Right lobe of liver (tissue), 6 donors: ENCODE results near the gene CEACAM20. TPM values are rescaled to one million over a fixed set of nuclear protein-coding genes. Genes with fewer than 3 reads are reported as not detected.

Experiments used
- ATAC-seq, 4 donors: fragments of 200-7000 bp; cut with Tn5 transposase; one replicate each; pipeline ENCODE4 v1.9.1; 2020; ENCODE audit warnings: mild to moderate bottlenecking in 4 of 4, moderate library complexity in 4 of 4
- DNase-seq, 3 donors: peaks; one replicate each; pipeline ENCODE4 v3.0.0-alpha.2; 2020
- H3K27ac ChIP-seq, 3 donors: fragments of 200-600 bp; one replicate each; pipeline ENCODE4 v1.8.0; 2022
- H3K27me3 ChIP-seq, 2 donors: fragments of 200-600 bp; one replicate each; pipeline ENCODE4 v1.8.0; 2022
- H3K36me3 ChIP-seq, 4 donors: fragments of 200-600 bp; sonication (generic) in 1 of 4; one replicate each; pipeline versions ENCODE4 v1.5.1 to v1.8.0; 2017 to 2022; ENCODE audit warnings: control low read depth in 1 of 4
- H3K4me1 ChIP-seq, 4 donors: fragments of 200-600 bp; sonication (generic) in 1 of 4; one replicate each; pipeline versions ENCODE4 v1.5.1 to v1.8.0; 2017 to 2022; ENCODE audit warnings: control low read depth in 1 of 4
- H3K4me3 ChIP-seq, 3 donors: fragments of 200-600 bp; one replicate each; pipeline ENCODE4 v1.8.0; 2022
- H3K9me3 ChIP-seq, 4 donors: fragments of 200-600 bp; sonication (generic) in 1 of 4; one replicate each; pipeline versions ENCODE4 v1.5.1 to v1.8.0; 2017 to 2022; ENCODE audit warnings: control low read depth in 1 of 4
- POLR2A ChIP-seq: fragments of 450-650 bp; IDR thresholded peaks from one replicate; pipeline ENCODE4 v1.6.1; 2017; ENCODE audit warnings: antibody characterized with exemption, mild to moderate bottlenecking
- WGBS: methylation state at CpG from one replicate; pipeline ENCODE4 v1.1.6; 2018; ENCODE audit warnings: low coverage, low lambda C conversion rate; ENCODE audit not compliant: insufficient coverage; ENCODE audit errors: missing lambda C conversion rate; 5-methylcytosine and 5-hydroxymethylcytosine counted together
- intact Hi-C, 2 donors: fragments of 100-400 bp; cut with DNase I; formaldehyde crosslinking; loops; one replicate each; pipeline versions ENCODE4 v1.11.2 to v1.14.1; 2022
- total RNA-seq, 6 experiments: library from RNA; depleted of rRNA in 2 of 6; stranded (reverse); fragments of >200 nt in 2 of 6; fragmentation: NEBNext Ultra II Directional in 3 of 6; extraction: Animal tissue kit (Norgen Biotek cat#: 25700) in 3 of 6; gene quantifications; one replicate each; pipeline versions ENCODE4 v1.1.0 to v1.2.4, GENCODE V29; 2016 to 2023
- TF ChIP-seq, protein P1 (sequence below), 4 donors: fragments of 200-600 bp in 3 of 4; fragments of 450-650 bp in 1 of 4; IDR thresholded peaks; one replicate each; pipeline versions ENCODE4 v1.5.1 to v1.8.0; 2016 to 2022; ENCODE audit warnings: antibody characterized with exemption in 4 of 4, mild to moderate bottlenecking in 2 of 4
- donor health status: DM: no; HTN: yes; CAD: no.
- donor health status: DM: no; HTN: no; CAD: no.
- donor health status: DM: no; HTN: no; CAD: no.
- donor health status: DM: no; HTN: yes; CAD: no.
- donor health status: DM: no; HTN: yes; CAD: no.

Gene CEACAM20
- total RNA-seq, 6 experiments from 2014 or later: 0.14 to 0.31 (median 0.16) TPM; not detected in 3

DNA sequence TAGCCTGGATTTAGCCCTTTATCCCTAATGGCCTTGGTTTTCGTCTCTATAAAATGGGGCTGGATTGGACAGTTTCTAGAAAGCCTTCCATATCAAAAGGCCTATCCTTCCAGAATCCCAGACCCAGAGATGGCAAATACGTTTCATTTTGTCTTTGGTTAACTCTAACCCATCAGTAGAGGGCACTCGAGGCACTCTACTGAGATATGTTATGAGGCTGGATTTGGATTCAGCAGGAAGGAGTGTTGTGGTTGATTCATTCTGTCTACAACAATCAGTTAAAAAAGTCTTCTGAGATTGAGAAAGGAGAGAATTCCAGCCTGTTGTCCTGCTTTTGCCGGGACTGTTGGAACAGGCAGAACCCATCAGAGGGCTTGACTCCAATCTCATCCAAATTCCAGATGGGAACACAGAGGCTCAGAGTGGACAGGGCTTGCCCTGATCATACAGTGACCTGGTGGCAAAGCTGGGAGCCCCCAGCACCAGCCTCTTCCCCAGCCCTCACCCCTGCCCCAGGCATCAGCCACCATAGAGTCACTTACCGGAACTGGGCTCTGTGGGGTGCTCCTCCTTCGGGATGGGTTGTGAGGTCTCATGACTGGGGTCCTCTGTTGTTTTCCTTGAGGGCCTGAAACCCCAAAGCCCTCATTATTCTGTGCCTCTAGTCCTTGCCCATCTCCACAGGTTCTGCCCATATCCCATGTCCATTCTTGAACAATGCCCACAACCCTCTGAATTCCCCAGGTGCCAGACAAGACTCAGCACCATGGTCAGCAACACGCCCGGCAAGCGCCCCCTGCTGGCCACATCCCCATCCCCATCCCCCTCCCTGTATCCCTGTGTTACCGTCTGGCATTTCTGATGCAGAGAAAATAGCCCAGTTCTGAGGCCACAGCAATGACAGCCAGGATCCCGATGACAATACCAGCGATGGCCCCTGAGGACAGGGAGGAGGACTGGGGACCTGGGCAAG, 16.9 kb downstream of the CEACAM20 start:
- intact Hi-C loops: no loop called here
- no peaks in the 10 kb centered on the region for H3K36me3 ChIP-seq
- H3K4me1 ChIP-seq: no peaks in the 10 kb centered on the region
- H3K27me3 ChIP-seq: no peaks in the 10 kb centered on the region
- TF ChIP-seq POLR2A: no peak
- TF ChIP-seq, protein P1, sequence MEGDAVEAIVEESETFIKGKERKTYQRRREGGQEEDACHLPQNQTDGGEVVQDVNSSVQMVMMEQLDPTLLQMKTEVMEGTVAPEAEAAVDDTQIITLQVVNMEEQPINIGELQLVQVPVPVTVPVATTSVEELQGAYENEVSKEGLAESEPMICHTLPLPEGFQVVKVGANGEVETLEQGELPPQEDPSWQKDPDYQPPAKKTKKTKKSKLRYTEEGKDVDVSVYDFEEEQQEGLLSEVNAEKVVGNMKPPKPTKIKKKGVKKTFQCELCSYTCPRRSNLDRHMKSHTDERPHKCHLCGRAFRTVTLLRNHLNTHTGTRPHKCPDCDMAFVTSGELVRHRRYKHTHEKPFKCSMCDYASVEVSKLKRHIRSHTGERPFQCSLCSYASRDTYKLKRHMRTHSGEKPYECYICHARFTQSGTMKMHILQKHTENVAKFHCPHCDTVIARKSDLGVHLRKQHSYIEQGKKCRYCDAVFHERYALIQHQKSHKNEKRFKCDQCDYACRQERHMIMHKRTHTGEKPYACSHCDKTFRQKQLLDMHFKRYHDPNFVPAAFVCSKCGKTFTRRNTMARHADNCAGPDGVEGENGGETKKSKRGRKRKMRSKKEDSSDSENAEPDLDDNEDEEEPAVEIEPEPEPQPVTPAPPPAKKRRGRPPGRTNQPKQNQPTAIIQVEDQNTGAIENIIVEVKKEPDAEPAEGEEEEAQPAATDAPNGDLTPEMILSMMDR (IDR thresholded peaks at IDR 0.05): peak in 3 of 4 donors; percentile 7 to 28 (median 27)
- H3K4me3 ChIP-seq: no peak overlapping the region
- H3K27ac ChIP-seq: no peak overlapping the region
- no peaks in the 10 kb centered on the region for H3K9me3 ChIP-seq
- no peak for DNase-seq
- 17% methylated on average over 11 of the region's 12 CpGs for WGBS
- ATAC-seq: peak in 3 of 4 donors; percentile 36 to 55 (median 39)

DNA sequence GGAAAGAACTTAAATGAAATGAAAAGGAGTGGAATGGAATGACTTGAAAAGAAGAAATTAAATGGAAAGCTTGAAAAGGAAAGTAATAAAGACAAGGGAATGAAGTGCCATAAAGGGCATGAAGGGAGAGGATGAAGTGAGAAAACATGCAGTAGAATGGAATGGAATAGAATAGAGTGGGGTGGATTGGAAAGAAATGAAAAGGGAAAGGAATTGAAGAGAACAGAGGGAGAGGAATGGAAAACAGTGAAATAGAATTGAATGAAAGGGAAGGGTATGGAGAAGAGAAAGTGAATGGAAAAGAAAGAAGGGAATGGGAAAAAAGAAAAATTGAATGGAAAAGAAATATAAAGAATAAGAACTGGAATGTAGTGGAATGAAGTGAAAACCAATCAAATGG, 20.0 kb downstream of the CEACAM20 start:
- DNase-seq: no peak
- Histone ChIP-seq H3K4me3 (no peak overlapping the region), H3K9me3 (no peaks in the 10 kb centered on the region), H3K27me3 (no peaks in the 10 kb centered on the region), H3K27ac (no peak overlapping the region), H3K4me1 (no peaks in the 10 kb centered on the region), H3K36me3 (no peaks in the 10 kb centered on the region)
- TF ChIP-seq POLR2A: no peak
- TF ChIP-seq, protein P1 (IDR thresholded peaks at IDR 0.05): no peak
- ATAC-seq: no peak
- intact Hi-C loops: no loop called here

DNA sequence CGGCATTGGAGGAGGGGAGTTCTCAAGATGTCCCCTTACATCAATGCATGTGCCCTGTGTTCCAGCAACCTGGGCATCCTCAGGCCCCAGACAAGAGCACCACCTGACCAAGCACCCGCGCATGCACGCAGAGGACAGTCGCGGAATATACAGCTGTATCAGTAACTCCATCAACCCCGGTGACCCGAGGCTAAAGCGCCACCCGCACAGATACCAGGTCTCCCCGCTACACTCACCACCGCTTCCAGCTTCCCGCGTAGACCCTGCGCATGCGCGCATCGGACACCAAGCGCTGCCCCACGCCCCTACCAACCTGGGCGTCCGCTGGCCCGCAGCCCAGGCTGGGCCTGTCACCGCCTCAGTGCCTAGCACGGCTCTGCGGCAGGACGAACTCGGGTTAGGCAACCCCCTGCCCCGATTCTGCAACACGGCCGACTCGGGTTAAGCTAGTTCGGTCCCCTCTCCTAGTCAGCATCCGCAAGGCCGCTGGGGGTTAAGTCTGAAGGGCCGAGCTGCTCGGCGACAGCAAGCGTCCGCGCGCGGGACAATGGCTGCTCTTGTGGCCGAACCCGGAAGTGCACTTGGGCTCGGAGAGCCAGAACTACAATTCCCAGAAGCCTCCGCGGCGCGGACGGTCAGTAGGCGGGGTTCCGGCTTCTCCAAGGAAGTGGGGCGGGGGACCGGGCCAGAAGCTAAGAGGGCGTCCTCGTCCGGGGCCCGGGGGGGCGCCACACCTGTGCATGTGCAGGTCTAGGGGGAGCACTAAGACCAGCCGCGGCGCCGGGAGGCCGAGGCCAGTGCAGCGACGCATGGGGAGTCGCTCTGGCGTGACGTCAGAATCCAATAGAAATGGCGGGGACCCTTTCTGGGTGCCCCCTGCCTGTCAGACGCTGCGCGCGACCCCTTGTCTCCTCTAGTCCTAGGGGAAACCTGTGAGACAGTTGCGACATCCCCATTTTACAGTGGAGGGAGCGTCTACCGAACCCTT, 29.2 kb downstream of the CEACAM20 start, which contains the start of gene ZNF180:
Gene ZNF180 (minus strand): TSS at position 561 of the 988 bp plus-strand sequence. CDS start 3,188 bp downstream, outside the sequence.
- TF ChIP-seq, protein P1 (IDR thresholded peaks at IDR 0.05): peak; percentile 31 to 78 (median 45)
- peak; percentile 74 for TF ChIP-seq POLR2A
- 2% methylated on average over 13 of the region's 78 CpGs for WGBS
- peak; percentile 96 to 99 (median 97) for ATAC-seq

DNA sequence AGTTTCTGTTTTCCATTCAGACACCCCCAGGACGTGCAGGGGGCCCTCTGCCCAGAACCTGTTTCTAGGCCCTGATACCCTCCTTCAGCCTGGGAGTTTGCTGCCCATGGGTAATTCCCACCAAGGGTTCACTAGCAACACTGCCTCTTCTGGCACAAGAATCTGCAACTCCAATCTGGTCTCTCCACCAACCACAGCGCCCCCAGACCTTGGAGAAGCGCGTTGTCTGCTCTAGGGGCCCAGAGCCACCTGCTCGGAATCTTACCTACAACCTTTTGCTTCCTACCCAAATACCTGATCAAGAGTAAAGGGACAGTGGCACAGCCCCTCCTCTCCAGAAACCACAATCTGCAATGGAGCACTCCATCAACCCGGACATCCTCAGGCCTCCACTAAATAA, 29.9 kb downstream of the CEACAM20 start:
- H3K4me3 ChIP-seq: peak overlapping the region; percentile 70 to 95 (median 76)
- DNase-seq (no peak), ATAC-seq (no peak)
- 42% methylated on average over 6 of the region's 6 CpGs for WGBS
- intact Hi-C loops: no loop called here
- peaks cover 0 to 12% (median 3%) of the 10 kb centered on the region in 4 donors for H3K9me3 ChIP-seq
- peaks cover 0 to 10% (median 4%) of the 10 kb centered on the region in 4 donors for H3K4me1 ChIP-seq
- TF ChIP-seq, protein P1 (IDR thresholded peaks at IDR 0.05): no peak
- TF ChIP-seq POLR2A: no peak
- H3K36me3 ChIP-seq: peaks cover 0 to 16% (median 5%) of the 10 kb centered on the region in 4 donors
- no peak overlapping the region for H3K27ac ChIP-seq
- H3K27me3 ChIP-seq: no peaks in the 10 kb centered on the region

More for the DNA sequence above, 29.2 kb downstream of the CEACAM20 start, which contains the start of gene ZNF180:
- peak within 1 kb of the TSS; percentile 70 to 95 (median 76) for H3K4me3 ChIP-seq
- H3K4me1 ChIP-seq: peaks cover 0 to 10% (median 4%) of the 10 kb centered on the region in 4 donors
- no peaks in the 10 kb centered on the region for H3K27me3 ChIP-seq
- H3K27ac ChIP-seq: peak within 1 kb of the TSS; percentile 81 to 92 (median 85)
- H3K9me3 ChIP-seq: peaks cover 0 to 11% (median 0%) of the 10 kb centered on the region in 4 donors
- peak; percentile 96 to 97 (median 97) for DNase-seq
- intact Hi-C loops: no loop called here
- H3K36me3 ChIP-seq: peaks cover 0 to 14% (median 5%) of the 10 kb centered on the region in 4 donors
